Spleen (tissue), 11 donors: Measurements from ENCODE around the gene PPP1R12C. TPM values are rescaled to one million over a fixed set of nuclear protein-coding genes. Genes with fewer than 3 reads are reported as not detected.

Source experiments
- microRNA-seq, 3 donors: library from miRNA; unstranded; fragments of <30 nt; microRNA quantifications; one replicate each; pipeline versions ENCODE4 to v1.1.0, GENCODE V29; 2019 to 2020
- polyA plus RNA-seq, 3 donors: library from polyadenylated mRNA; stranded (reverse); fragments of 200-250 nt; gene quantifications; one replicate each; pipeline ENCODE4 v1.2.1, GENCODE V29; 2013
- small RNA-seq, 4 donors: library from RNA; depleted of rRNA; stranded (forward); fragments of <200 nt; gene quantifications; one replicate each; pipeline ENCODE3, GENCODE V24; 2016
- total RNA-seq, 7 donors: library from RNA; depleted of rRNA in 3 of 7; stranded (reverse); fragments of >200 nt in 3 of 7; fragmentation: NEBNext Ultra II Directional in 4 of 7; extraction: Animal tissue kit (Norgen Biotek cat#: 25700) in 4 of 7; gene quantifications; one replicate each; pipeline versions ENCODE4 v1.1.0 to v1.2.1, GENCODE V29; 2016 to 2021
- donor health status: healthy with polysubstance abuse.
- donor health status: DM: no; HTN: no; CAD: no; lungs with moderate emphysema.
- donor health status: DM: no; HTN: no; CAD: no.
- donor health status: Bipolar disorder and iron deficiency.
- donor health status: healthy.
- donor health status: DM: no; HTN: no; CAD: no.
- donor health status: DM: yes; HTN: yes; CAD: no.

The PPP1R12C gene
- total and polyA plus RNA-seq, 10 donors, result 88.2 to 292 (median 151) TPM

Small RNA genes within 50 kb of the gene (microRNA-seq; reads per million reads assigned to microRNA genes)
- 0 reads per million in 3 donors for gene MIR7975

Small RNA genes within 50 kb of the gene (small RNA-seq; reads per million reads assigned to genes)
- 0 to 0.07 (median 0) reads per million in 4 donors for gene MIR7975
- 0 reads per million in 4 donors for gene RF01210

Other genes with a start within 250 kb of the PPP1R12C start
- 10 to 100 TPM; 17.4 to 86.3 (median 32.8) TPM for gene FCAR, start 243.4 kb downstream of the PPP1R12C start, total RNA-seq
- gene FCAR, start 243.4 kb downstream of the PPP1R12C start, polyA plus RNA-seq, result 1 to 10 TPM in 2 of 3 donors, under 1 TPM in 1; 0.59 to 3.7 (median 1.1) TPM
- 10 to 100 TPM in 5 of 7 donors, 1 to 10 TPM in 2; 8.2 to 16.7 (median 11.8) TPM for gene NCR1, start 211.5 kb downstream of the PPP1R12C start, total RNA-seq
- gene NCR1, start 211.5 kb downstream of the PPP1R12C start, polyA plus RNA-seq, result 1 to 10 TPM in 1 of 3 donors, under 1 TPM in 2; 0.33 to 1.3 (median 0.50) TPM
- gene NLRP7, start 170.1 kb downstream of the PPP1R12C start, total RNA-seq, result 1 to 10 TPM in 1 of 7 donors, under 1 TPM in 6; 0.09 to 1.3 (median 0.36) TPM
- gene NLRP7, start 170.1 kb downstream of the PPP1R12C start, polyA plus RNA-seq, result under 1 TPM; 0.09 to 0.11 (median 0.10) TPM
- 10 to 100 TPM in 2 of 7 donors, 1 to 10 TPM in 5; 5.1 to 21.2 (median 7.6) TPM for gene NLRP2, start 151.3 kb downstream of the PPP1R12C start, total RNA-seq
- gene NLRP2, start 151.3 kb downstream of the PPP1R12C start, polyA plus RNA-seq, result 10 to 100 TPM in 1 of 3 donors, 1 to 10 TPM in 2; 2.0 to 16.1 (median 3.8) TPM
- gene GP6, start 79.4 kb downstream of the PPP1R12C start, total RNA-seq, result 1 to 10 TPM; 1.3 to 3.8 (median 1.7) TPM
- gene GP6, start 79.4 kb downstream of the PPP1R12C start, polyA plus RNA-seq, result under 1 TPM; 0.09 to 0.41 (median 0.35) TPM
- 10 to 100 TPM; 15.3 to 31.5 (median 17.9) TPM for gene RDH13, start 54.5 kb downstream of the PPP1R12C start, total RNA-seq
- gene RDH13, start 54.5 kb downstream of the PPP1R12C start, polyA plus RNA-seq, result 10 to 100 TPM in 1 of 3 donors, 1 to 10 TPM in 2; 4.6 to 13.5 (median 7.6) TPM
- 1 to 10 TPM in 5 of 7 donors, under 1 TPM in 1, not detected in 1; 0.37 to 3.4 (median 2.2) TPM for gene EPS8L1, start 41.8 kb downstream of the PPP1R12C start, total RNA-seq
- 1 to 10 TPM; 5.2 to 5.3 (median 5.3) TPM for gene EPS8L1, start 41.8 kb downstream of the PPP1R12C start, polyA plus RNA-seq
- gene TNNT1, start 31.6 kb upstream of the PPP1R12C start, total RNA-seq, result 1 to 10 TPM in 4 of 7 donors, not detected in 3; 1.3 to 5.4 (median 2.6) TPM
- gene TNNT1, start 31.6 kb upstream of the PPP1R12C start, polyA plus RNA-seq, result 1 to 10 TPM in 1 of 3 donors, under 1 TPM in 2; 0.26 to 6.2 (median 0.94) TPM
- gene TNNI3, start 40.1 kb upstream of the PPP1R12C start, total RNA-seq, result not detected
- under 1 TPM; 0.15 to 0.74 (median 0.70) TPM for gene TNNI3, start 40.1 kb upstream of the PPP1R12C start, polyA plus RNA-seq
- gene DNAAF3, start 49.0 kb upstream of the PPP1R12C start, total RNA-seq, result 1 to 10 TPM in 2 of 7 donors, under 1 TPM in 3, not detected in 2; 0.68 to 1.1 (median 0.76) TPM
- gene DNAAF3, start 49.0 kb upstream of the PPP1R12C start, polyA plus RNA-seq, result under 1 TPM; 0.28 to 0.45 (median 0.36) TPM
- gene SYT5, start 62.7 kb upstream of the PPP1R12C start, total RNA-seq, result 1 to 10 TPM in 1 of 7 donors, not detected in 6; 1.4 TPM
- under 1 TPM; 0.06 to 0.23 (median 0.13) TPM for gene SYT5, start 62.7 kb upstream of the PPP1R12C start, polyA plus RNA-seq
- 10 to 100 TPM; 36.8 to 97.9 (median 53.8) TPM for gene PTPRH, start 91.9 kb upstream of the PPP1R12C start, total RNA-seq
- gene PTPRH, start 91.9 kb upstream of the PPP1R12C start, polyA plus RNA-seq, result 10 to 100 TPM in 2 of 3 donors, 1 to 10 TPM in 1; 6.5 to 31.7 (median 14.9) TPM
- 10 to 100 TPM in 3 of 7 donors, 1 to 10 TPM in 4; 7.5 to 11.7 (median 9.6) TPM for gene TMEM86B, start 111.1 kb upstream of the PPP1R12C start, total RNA-seq
- 10 to 100 TPM; 11.8 to 31.5 (median 28.2) TPM for gene TMEM86B, start 111.1 kb upstream of the PPP1R12C start, polyA plus RNA-seq
- gene PPP6R1, start 141.4 kb upstream of the PPP1R12C start, total RNA-seq, result 100 to 1,000 TPM; 113 to 150 (median 133) TPM
- 10 to 100 TPM; 49.2 to 90.5 (median 65.1) TPM for gene PPP6R1, start 141.4 kb upstream of the PPP1R12C start, polyA plus RNA-seq
- gene HSPBP1, start 162.5 kb upstream of the PPP1R12C start, total RNA-seq, result 10 to 100 TPM; 14.2 to 26.8 (median 17.6) TPM
- gene HSPBP1, start 162.5 kb upstream of the PPP1R12C start, polyA plus RNA-seq, result 10 to 100 TPM; 14.2 to 27.0 (median 26.4) TPM
- 1 to 10 TPM in 5 of 7 donors, under 1 TPM in 2; 0.79 to 2.9 (median 1.7) TPM for gene BRSK1, start 166.4 kb upstream of the PPP1R12C start, total RNA-seq
- 1 to 10 TPM in 2 of 3 donors, under 1 TPM in 1; 0.70 to 1.5 (median 1.0) TPM for gene BRSK1, start 166.4 kb upstream of the PPP1R12C start, polyA plus RNA-seq
- 10 to 100 TPM in 3 of 7 donors, 1 to 10 TPM in 4; 5.6 to 34.1 (median 9.9) TPM for gene TMEM150B, start 207.7 kb upstream of the PPP1R12C start, total RNA-seq
- gene TMEM150B, start 207.7 kb upstream of the PPP1R12C start, polyA plus RNA-seq, result 1 to 10 TPM; 1.7 to 6.5 (median 4.1) TPM
- 10 to 100 TPM; 10.5 to 18.1 (median 12.8) TPM for gene KMT5C, start 222.2 kb upstream of the PPP1R12C start, total RNA-seq
- gene KMT5C, start 222.2 kb upstream of the PPP1R12C start, polyA plus RNA-seq, result 10 to 100 TPM in 1 of 3 donors, 1 to 10 TPM in 2; 5.7 to 12.2 (median 7.8) TPM
- 1 to 10 TPM in 1 of 7 donors, under 1 TPM in 4, not detected in 2; 0.30 to 1.6 (median 0.63) TPM for gene COX6B2, start 237.1 kb upstream of the PPP1R12C start, total RNA-seq
- under 1 TPM in 2 of 3 donors, not detected in 1; 0.06 to 0.08 TPM for gene COX6B2, start 237.1 kb upstream of the PPP1R12C start, polyA plus RNA-seq
- not detected for gene GARIN5B, start 245.6 kb upstream of the PPP1R12C start, total RNA-seq
- not detected for gene GARIN5B, start 245.6 kb upstream of the PPP1R12C start, polyA plus RNA-seq